SK-N-MC (cell line): ENCODE results near the gene CTNNA2.

ENCODE experiments used
- EZH2 ChIP-seq: fragments of 200-600 bp; sonication (generic); IDR thresholded peaks from one replicate; pipeline ENCODE4 v1.6.1; 2017; ENCODE audit warnings: antibody characterized with exemption
- POLR2AphosphoS5 ChIP-seq: IDR thresholded peaks from 2 replicates; pipeline ENCODE4 v1.6.1; 2012; ENCODE audit warnings: mild to moderate bottlenecking, low read depth, low read length, borderline replicate concordance

GRCh38 chr2:80381666-80382065, 868.8 kb downstream of the CTNNA2 start:
- TF ChIP-seq POLR2AphosphoS5 (no peak), EZH2 (no peak)
